ENCODE data around the gene KLHDC9. TPM values are rescaled to one million over a fixed set of nuclear protein-coding genes. Genes with fewer than 3 reads are reported as not detected.

KLHDC9 gene
- total and polyA plus RNA-seq, 2 of the 13 experiments (the other 11 are each of a cell fraction or from before 2014, with no cell fraction given), result 2.9 TPM

DNA sequence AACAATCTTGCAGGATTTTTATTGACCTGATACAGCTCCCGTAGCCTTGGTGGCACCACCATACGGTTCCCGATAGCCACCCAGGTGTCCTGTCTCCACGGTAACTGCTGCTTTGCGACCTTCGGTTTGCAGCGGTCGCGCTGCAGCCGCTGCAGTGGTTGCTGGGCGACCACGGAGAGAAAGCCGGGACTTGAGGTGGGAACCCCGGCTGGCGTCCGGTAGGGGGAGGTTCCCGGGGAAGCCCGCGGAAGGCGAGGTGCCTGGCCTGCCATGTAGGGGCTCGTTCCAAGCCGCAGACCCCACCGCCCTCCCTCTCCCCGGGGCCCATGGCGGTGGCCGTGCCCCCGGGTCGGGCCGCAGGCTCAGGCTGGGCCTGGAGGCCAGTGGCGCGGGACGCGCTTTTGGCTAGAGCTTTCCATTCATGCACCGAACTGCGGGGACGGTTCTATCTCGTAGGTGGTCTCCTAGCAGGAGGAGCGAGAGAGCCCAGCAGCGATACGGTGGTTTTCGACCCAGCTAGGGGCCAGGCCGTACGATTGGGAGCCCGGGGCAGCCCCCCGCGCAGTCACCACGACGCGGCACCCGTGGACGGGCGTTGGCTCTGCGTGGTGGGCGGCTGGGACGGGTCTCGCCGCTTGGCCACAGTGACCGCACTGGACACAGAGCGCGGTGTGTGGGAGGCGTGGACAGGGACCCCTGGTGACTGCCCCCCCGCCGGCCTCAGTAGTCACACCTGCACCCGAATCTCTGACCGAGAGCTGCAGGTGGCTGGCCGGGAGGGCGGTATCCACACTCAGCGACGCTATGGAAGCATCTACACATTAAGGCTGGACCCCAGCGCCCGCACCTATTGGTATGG, at the start of gene KLHDC9 (continued):
- TF ChIP-seq MATR3 (CRISPR knock-in tag; IDR thresholded peaks at IDR 0.05), result no peak
- TF ChIP-seq CBX1 (IDR thresholded peaks at IDR 0.05; ENCODE audit: low read depth), result no peak
- TF ChIP-seq FOXP1 (IDR thresholded peaks at IDR 0.05), result no peak
- TF ChIP-seq FOXP1 (CRISPR knock-in tag; IDR thresholded peaks at IDR 0.05), result no peak
- TF ChIP-seq, protein P1, sequence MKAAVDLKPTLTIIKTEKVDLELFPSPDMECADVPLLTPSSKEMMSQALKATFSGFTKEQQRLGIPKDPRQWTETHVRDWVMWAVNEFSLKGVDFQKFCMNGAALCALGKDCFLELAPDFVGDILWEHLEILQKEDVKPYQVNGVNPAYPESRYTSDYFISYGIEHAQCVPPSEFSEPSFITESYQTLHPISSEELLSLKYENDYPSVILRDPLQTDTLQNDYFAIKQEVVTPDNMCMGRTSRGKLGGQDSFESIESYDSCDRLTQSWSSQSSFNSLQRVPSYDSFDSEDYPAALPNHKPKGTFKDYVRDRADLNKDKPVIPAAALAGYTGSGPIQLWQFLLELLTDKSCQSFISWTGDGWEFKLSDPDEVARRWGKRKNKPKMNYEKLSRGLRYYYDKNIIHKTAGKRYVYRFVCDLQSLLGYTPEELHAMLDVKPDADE (CRISPR knock-in tag; IDR thresholded peaks at IDR 0.05), result no peak
- no peak for TF ChIP-seq TRIM24 (CRISPR knock-in tag; IDR thresholded peaks at IDR 0.05)
- TF ChIP-seq REL (CRISPR knock-in tag; conservative IDR thresholded peaks at IDR 0.05), result no peak
- no peak for TF ChIP-seq NR3C1 (CRISPR knock-in tag; IDR thresholded peaks at IDR 0.05)
- 0 out of 2 replicates have a peak, but pooled peaks have one; percentile 17 for TF ChIP-seq MEIS2 (CRISPR knock-in tag; IDR thresholded peaks at IDR 0.05)
- TF ChIP-seq ZNF180 (CRISPR knock-in tag; IDR thresholded peaks at IDR 0.05; ENCODE audit: borderline replicate concordance, low read depth), result no peak
- no peak for TF ChIP-seq SETDB1 (CRISPR knock-in tag; IDR thresholded peaks at IDR 0.05; ENCODE audit: borderline replicate concordance)
- TF ChIP-seq ZNF557 (CRISPR knock-in tag; IDR thresholded peaks at IDR 0.05), result 0 out of 2 replicates have a peak, but pooled peaks have one; percentile 9
- no peak; the same call in 1 of the 2 replicates for TF ChIP-seq RAD21 (CRISPR knock-in tag; IDR thresholded peaks at IDR 0.05)
- no peak for TF ChIP-seq IRX3 (CRISPR knock-in tag; IDR thresholded peaks at IDR 0.05; ENCODE audit: borderline replicate concordance, low read depth)
- TF ChIP-seq PPARG (CRISPR knock-in tag; conservative IDR thresholded peaks at IDR 0.05), result no peak
- TF ChIP-seq, protein P2, sequence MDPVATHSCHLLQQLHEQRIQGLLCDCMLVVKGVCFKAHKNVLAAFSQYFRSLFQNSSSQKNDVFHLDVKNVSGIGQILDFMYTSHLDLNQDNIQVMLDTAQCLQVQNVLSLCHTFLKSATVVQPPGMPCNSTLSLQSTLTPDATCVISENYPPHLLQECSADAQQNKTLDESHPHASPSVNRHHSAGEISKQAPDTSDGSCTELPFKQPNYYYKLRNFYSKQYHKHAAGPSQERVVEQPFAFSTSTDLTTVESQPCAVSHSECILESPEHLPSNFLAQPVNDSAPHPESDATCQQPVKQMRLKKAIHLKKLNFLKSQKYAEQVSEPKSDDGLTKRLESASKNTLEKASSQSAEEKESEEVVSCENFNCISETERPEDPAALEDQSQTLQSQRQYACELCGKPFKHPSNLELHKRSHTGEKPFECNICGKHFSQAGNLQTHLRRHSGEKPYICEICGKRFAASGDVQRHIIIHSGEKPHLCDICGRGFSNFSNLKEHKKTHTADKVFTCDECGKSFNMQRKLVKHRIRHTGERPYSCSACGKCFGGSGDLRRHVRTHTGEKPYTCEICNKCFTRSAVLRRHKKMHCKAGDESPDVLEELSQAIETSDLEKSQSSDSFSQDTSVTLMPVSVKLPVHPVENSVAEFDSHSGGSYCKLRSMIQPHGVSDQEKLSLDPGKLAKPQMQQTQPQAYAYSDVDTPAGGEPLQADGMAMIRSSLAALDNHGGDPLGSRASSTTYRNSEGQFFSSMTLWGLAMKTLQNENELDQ (CRISPR knock-in tag; IDR thresholded peaks at IDR 0.05; ENCODE audit: borderline replicate concordance), result no peak
- TF ChIP-seq FOXK2 (IDR thresholded peaks at IDR 0.05), result no peak
- no peak for TF ChIP-seq NFKBIZ (CRISPR knock-in tag; IDR thresholded peaks at IDR 0.05)
- no peak for TF ChIP-seq ZNF546 (CRISPR knock-in tag; conservative IDR thresholded peaks at IDR 0.05)
- no peak for TF ChIP-seq NONO (IDR thresholded peaks at IDR 0.05)
- TF ChIP-seq NONO (CRISPR knock-in tag; conservative IDR thresholded peaks at IDR 0.05), result no peak; the same call in 1 of the 2 replicates
- no peak for TF ChIP-seq U2AF1 (optimal IDR thresholded peaks at IDR 0.05; ENCODE audit: low read depth, low read length)
- no peak for TF ChIP-seq ZNF20 (CRISPR knock-in tag; IDR thresholded peaks at IDR 0.05)
- TF ChIP-seq RCOR2 (CRISPR knock-in tag; IDR thresholded peaks at IDR 0.05), result no peak
- no peak for TF ChIP-seq ATF7-NPFF (CRISPR knock-in tag; IDR thresholded peaks at IDR 0.05; ENCODE audit: low read depth)
- peak; percentile 47 for TF ChIP-seq SALL1 (CRISPR knock-in tag; IDR thresholded peaks at IDR 0.05)
- TF ChIP-seq, protein P3, sequence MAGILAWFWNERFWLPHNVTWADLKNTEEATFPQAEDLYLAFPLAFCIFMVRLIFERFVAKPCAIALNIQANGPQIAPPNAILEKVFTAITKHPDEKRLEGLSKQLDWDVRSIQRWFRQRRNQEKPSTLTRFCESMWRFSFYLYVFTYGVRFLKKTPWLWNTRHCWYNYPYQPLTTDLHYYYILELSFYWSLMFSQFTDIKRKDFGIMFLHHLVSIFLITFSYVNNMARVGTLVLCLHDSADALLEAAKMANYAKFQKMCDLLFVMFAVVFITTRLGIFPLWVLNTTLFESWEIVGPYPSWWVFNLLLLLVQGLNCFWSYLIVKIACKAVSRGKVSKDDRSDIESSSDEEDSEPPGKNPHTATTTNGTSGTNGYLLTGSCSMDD (CRISPR knock-in tag; IDR thresholded peaks at IDR 0.05), result no peak
- no peak for TF ChIP-seq SMARCE1 (IDR thresholded peaks at IDR 0.05; ENCODE audit: borderline replicate concordance)
- TF ChIP-seq, protein P4, sequence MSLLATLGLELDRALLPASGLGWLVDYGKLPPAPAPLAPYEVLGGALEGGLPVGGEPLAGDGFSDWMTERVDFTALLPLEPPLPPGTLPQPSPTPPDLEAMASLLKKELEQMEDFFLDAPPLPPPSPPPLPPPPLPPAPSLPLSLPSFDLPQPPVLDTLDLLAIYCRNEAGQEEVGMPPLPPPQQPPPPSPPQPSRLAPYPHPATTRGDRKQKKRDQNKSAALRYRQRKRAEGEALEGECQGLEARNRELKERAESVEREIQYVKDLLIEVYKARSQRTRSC (CRISPR knock-in tag; IDR thresholded peaks at IDR 0.05; ENCODE audit: low read depth), result 0 out of 2 replicates have a peak, but pooled peaks have one; percentile 19

Data from HepG2 (cell line).